HFFc6 (cell line): ENCODE data around the gene HAL. TPM values are rescaled to one million over a fixed set of nuclear protein-coding genes. Genes with fewer than 3 reads are reported as not detected.
A peak's percentile ranks its signal among the peaks of the same experiment; 100 is the strongest.

Source experiments
- DNase-seq: peaks from one replicate; pipeline ENCODE4 v3.0.0-alpha.2; 2018
- H3K27ac Mint-ChIP-seq: 2 replicates; pipeline ENCODE4 v1.8.0; 2020; ENCODE audit warnings: mild to moderate bottlenecking, mixed read lengths
- H3K27me3 Mint-ChIP-seq: 2 replicates; pipeline ENCODE4 v1.8.0; 2021; ENCODE audit warnings: mild to moderate bottlenecking, moderate library complexity, mixed read lengths; ENCODE audit not compliant: insufficient read depth
- H3K36me3 Mint-ChIP-seq: 2 replicates; pipeline ENCODE4 v1.8.0; 2021; ENCODE audit warnings: low read depth, mixed read lengths
- H3K4me1 Mint-ChIP-seq: 2 replicates; pipeline ENCODE4 v1.8.0; 2020; ENCODE audit warnings: low read depth, mixed read lengths
- H3K4me3 Mint-ChIP-seq: 2 replicates; pipeline ENCODE4 v1.8.0; 2020; ENCODE audit warnings: mild to moderate bottlenecking, moderate library complexity, mixed read lengths
- H3K9me3 Mint-ChIP-seq: 2 replicates; pipeline ENCODE4 v1.8.0; 2020; ENCODE audit warnings: mild to moderate bottlenecking, mixed read lengths
- total RNA-seq, 6 experiments: library from RNA; stranded (reverse); fragmentation: NEBNext Ultra II Directional; extraction: Animal tissue kit (Norgen Biotek cat#: 25700); gene quantifications; 2 replicates in 1 of 6; 3 replicates in 5 of 6; pipeline ENCODE4 v1.2.3, GENCODE V29; 2021
- TF ChIP-seq, protein P1 (sequence below): fragments of 200-600 bp; sonication (generic); IDR thresholded peaks from 2 replicates; pipeline ENCODE4 v1.5.0; 2021; ENCODE audit warnings: antibody characterized with exemption, mild to moderate bottlenecking

HAL gene
- total RNA-seq, 6 experiments from 2014 or later: not detected

DNA sequence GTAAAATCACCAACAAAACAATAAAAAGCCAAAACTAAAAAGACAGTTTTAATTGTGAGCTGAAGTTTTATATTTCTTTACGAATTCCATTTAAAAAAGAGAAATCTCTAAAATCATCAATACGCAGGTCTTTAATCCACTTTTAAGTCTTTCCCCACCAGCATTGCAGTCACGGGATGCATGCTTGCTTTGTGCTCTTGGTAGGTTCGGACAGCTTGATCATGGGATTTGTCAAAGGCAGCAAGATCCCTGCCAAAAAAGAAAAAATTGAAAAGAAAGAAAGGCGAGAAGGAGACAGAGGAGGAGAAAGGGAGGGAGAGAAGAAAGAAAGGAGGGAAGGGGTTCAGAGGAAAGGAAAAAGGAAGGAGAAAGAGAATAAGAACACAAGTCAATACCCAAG, 4.7 kb upstream of the HAL start:
- H3K4me1 Mint-ChIP-seq: peaks cover 9% of the 10 kb centered on the region
- DNase-seq: no peak
- H3K27me3 Mint-ChIP-seq: no peaks in the 10 kb centered on the region; the same call in 1 of the 2 replicates
- no peak overlapping the region for H3K4me3 Mint-ChIP-seq
- TF ChIP-seq, protein P1, sequence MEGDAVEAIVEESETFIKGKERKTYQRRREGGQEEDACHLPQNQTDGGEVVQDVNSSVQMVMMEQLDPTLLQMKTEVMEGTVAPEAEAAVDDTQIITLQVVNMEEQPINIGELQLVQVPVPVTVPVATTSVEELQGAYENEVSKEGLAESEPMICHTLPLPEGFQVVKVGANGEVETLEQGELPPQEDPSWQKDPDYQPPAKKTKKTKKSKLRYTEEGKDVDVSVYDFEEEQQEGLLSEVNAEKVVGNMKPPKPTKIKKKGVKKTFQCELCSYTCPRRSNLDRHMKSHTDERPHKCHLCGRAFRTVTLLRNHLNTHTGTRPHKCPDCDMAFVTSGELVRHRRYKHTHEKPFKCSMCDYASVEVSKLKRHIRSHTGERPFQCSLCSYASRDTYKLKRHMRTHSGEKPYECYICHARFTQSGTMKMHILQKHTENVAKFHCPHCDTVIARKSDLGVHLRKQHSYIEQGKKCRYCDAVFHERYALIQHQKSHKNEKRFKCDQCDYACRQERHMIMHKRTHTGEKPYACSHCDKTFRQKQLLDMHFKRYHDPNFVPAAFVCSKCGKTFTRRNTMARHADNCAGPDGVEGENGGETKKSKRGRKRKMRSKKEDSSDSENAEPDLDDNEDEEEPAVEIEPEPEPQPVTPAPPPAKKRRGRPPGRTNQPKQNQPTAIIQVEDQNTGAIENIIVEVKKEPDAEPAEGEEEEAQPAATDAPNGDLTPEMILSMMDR: no peak
- H3K9me3 Mint-ChIP-seq: no peaks in the 10 kb centered on the region
- no peaks in the 10 kb centered on the region; the same call in 1 of the 2 replicates for H3K36me3 Mint-ChIP-seq
- no peak overlapping the region for H3K27ac Mint-ChIP-seq

DNA sequence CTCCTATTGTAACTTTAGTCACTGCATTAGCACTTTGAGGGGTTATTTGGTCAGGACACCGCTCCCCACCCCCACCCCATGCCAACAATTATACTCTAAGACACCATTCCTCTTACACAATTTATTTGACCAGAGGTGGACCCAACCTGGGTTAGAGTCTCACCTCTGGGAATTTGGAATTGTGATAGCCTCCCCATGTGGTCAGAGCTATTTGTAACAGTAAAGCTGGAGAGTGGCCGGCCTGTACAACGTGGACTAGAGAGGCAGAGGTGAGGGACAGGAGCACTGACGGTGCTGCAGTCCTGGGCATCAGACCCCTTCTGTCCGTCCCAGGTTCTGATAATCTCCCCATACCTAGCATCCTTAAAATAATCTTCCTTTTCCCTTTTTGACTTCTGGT, 3.3 kb upstream of the HAL start:
- peaks cover 14% of the 10 kb centered on the region for H3K4me1 Mint-ChIP-seq
- TF ChIP-seq, protein P1: no peak
- no peaks in the 10 kb centered on the region; the same call in 1 of the 2 replicates for H3K36me3 Mint-ChIP-seq
- no peak for DNase-seq
- H3K4me3 Mint-ChIP-seq: no peak overlapping the region
- no peak overlapping the region for H3K27ac Mint-ChIP-seq
- no peaks in the 10 kb centered on the region; the same call in 1 of the 2 replicates for H3K27me3 Mint-ChIP-seq
- H3K9me3 Mint-ChIP-seq: no peaks in the 10 kb centered on the region

- no peak overlapping the region for H3K4me3 Mint-ChIP-seq
- no peak overlapping the region for H3K27ac Mint-ChIP-seq
- H3K36me3 Mint-ChIP-seq: no peaks in the 10 kb centered on the region
- TF ChIP-seq, protein P1: peak; percentile 77
- H3K4me1 Mint-ChIP-seq: peaks cover 14% of the 10 kb centered on the region
- peak; percentile 27 for DNase-seq
- no peaks in the 10 kb centered on the region for H3K9me3 Mint-ChIP-seq
- H3K27me3 Mint-ChIP-seq: no peaks in the 10 kb centered on the region; the same call in none of the 2 replicates
These were observed 2.6 kb upstream of the HAL start for GRCh38 chr12:95998611-95999286.

- Mint-ChIP-seq H3K27me3 (peaks cover 4% of the 10 kb centered on the region), H3K4me1 (peaks cover 14% of the 10 kb centered on the region), H3K4me3 (no peak overlapping the region), H3K27ac (no peak overlapping the region), H3K9me3 (no peaks in the 10 kb centered on the region), H3K36me3 (no peaks in the 10 kb centered on the region)
- TF ChIP-seq, protein P1: no peak
- DNase-seq: no peak
These were observed 1.9 kb upstream of the HAL start for GRCh38 chr12:95997911-95998510.

- TF ChIP-seq, protein P1: no peak
- peaks cover 14% of the 10 kb centered on the region for H3K4me1 Mint-ChIP-seq
- H3K4me3 Mint-ChIP-seq: no peak overlapping the region
- no peaks in the 10 kb centered on the region for H3K36me3 Mint-ChIP-seq
- peaks cover 6% of the 10 kb centered on the region for H3K27me3 Mint-ChIP-seq
- H3K9me3 Mint-ChIP-seq: no peaks in the 10 kb centered on the region
- no peak for DNase-seq
- no peak overlapping the region for H3K27ac Mint-ChIP-seq
These were observed 1.1 kb upstream of the HAL start for GRCh38 chr12:95997276-95997675.
